Erythroblast (primary cell): ENCODE data around the gene FKBP2.

ENCODE experiments used
- DNase-seq, 2 experiments: peaks; one replicate each; lab custom pipeline; 2025; lab: John Stamatoyannopoulos, UW
- GATA1 ChIP-seq: IDR thresholded peaks from 2 replicates; pipeline ENCODE4 v1.6.1; 2011; ENCODE audit warnings: low read depth, mild to moderate bottlenecking, control low read depth, low read length, moderate library complexity
- POLR2A ChIP-seq: IDR thresholded peaks from 2 replicates; pipeline ENCODE4 v1.6.1; 2011; ENCODE audit warnings: mild to moderate bottlenecking, low read length

The FKBP2 gene

DNA sequence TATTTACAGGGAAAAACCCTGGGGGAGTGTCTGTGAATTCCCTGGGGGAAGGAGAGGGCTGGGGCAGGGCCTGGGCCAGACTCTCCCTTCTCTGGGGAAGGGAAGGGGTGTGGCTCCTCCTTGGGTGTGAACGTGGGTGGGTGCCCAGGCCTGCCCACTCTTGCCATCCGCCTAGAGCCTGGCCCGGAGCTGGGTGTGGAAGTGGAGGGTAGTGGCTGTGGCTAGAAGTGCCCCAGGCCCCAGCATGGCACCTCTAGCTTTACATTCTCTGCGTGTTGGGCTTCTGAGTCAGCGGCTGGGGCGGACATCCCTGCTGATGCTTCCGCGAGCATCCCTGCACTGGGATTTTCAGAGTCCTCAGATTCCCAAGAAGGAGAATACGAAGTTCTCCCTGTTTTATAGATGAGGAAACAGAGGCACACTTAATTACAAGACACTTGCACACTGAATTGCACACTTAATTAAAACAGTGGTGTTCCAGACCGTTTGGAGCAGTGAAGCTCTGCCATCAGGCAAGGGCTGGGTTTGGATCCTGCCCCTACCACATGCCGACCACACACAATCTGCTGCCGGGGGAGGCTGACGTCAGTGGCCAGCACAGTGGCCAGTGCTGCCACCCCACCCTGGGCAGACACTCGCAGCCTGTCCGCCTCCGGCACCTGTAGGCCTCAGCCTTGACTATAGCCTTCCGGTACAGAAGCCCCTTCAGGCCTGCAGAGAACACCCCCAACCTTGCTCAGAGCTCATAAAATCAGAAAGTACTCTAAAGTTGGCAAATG lies 35.9 kb downstream of the FKBP2 start:
- no peak for DNase-seq
- no peak for TF ChIP-seq GATA1
- TF ChIP-seq POLR2A = no peak

DNA sequence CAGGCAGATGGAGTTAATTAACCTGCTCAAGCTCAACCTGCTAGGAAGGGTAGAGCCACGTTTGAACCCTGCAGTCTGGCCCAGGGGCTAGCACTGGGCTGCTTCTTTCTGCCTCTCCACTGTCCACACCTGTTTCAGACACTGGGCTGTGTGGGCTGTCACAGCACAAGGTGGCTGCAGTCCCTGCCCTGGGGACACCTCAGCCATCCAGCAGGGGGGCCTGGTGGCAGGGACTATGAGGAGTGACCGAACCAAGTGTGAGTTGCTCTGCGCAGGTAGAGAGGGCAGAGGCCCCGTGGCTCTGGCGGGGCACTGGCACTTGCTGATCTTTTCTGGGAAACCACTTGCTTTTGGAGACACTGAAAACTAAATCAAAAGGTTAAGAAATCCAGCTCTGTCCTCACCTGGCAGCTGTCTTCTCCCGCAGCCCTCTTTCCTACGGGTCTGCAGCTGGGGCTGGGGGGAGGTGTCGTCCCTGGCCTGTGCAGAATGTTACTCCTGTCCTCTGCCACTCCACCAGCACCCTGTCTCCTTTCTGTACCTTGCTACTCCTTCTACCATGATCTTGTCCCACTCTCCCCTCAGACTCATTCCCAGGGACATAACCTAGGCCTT lies 37.8 kb downstream of the FKBP2 start:
- no peak for DNase-seq
- TF ChIP-seq GATA1 (no peak), POLR2A (no peak)

- DNase-seq = no peak
- TF ChIP-seq POLR2A = no peak
- no peak for TF ChIP-seq GATA1
Measured at GRCh38 chr11:64281957-64282770, 41.3 kb downstream of the FKBP2 start.

GRCh38 chr11:64283092-64283491 lies 42.2 kb downstream of the FKBP2 start:
- TF ChIP-seq POLR2A (no peak), GATA1 (no peak)
- DNase-seq = no peak

- peak; percentile 95 to 97 for DNase-seq
- TF ChIP-seq POLR2A = no peak
- TF ChIP-seq GATA1 = no peak
Measured at GRCh38 chr11:64284048-64284961, 43.4 kb downstream of the FKBP2 start, which contains the start of gene BAD. Gene BAD, minus strand, starts transcription at chr11:64284665. Its CDS starts 297 bp downstream, at chr11:64284368.

DNA sequence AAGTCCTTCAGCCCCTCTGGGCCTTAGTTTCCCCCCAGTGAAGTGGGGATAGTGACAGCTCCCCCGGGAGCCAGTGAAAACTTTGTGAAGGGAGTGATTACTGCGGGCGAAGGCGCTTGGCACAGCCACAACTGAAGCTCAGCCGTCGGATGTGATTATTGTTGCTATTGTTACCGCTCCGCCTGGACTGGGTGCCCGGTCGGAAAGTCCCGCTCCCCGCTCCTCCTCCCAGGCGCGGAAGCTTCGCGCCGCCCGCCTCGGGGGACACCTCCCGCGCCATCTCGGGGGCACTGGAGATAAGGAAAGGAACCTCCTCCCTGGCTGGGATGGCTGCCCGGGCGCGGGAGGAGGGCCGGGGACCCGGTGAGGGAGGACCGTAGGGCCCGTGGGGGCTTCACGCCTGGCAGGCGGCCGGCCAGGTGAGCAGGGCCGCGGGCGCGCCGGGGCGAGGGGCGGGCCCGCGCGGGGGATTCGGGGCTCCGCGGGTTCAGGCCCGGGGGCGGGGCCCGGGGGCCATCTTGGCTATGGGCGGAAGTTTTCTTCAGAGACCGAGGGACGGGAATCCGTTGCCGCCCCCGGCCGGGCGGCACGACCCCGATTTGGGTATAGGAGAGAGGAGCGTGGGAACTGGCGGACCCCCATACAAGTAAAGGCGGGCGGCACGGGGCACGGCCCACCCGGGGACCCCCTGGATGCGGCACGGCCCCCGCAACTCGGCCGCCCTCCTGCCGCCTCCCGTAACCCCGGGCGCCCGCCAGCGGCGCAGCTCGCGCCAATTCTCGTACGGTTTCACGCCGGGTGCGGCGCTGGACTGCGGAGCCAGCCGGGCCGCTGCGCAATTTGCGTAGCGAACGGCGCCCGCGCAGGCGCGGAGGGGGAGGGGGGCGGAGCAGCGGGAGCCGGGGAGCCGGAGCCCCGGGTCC lies 44.3 kb downstream of the FKBP2 start, which contains the start of gene GPR137:
Gene GPR137, plus strand, starts transcription at position 887 of the 923 bp plus-strand sequence. CDS start 677 bp downstream, outside the sequence.
- peak; percentile 62 for TF ChIP-seq POLR2A
- TF ChIP-seq GATA1 = peak; percentile 42
- peak; percentile 88 to 93 for DNase-seq

DNA sequence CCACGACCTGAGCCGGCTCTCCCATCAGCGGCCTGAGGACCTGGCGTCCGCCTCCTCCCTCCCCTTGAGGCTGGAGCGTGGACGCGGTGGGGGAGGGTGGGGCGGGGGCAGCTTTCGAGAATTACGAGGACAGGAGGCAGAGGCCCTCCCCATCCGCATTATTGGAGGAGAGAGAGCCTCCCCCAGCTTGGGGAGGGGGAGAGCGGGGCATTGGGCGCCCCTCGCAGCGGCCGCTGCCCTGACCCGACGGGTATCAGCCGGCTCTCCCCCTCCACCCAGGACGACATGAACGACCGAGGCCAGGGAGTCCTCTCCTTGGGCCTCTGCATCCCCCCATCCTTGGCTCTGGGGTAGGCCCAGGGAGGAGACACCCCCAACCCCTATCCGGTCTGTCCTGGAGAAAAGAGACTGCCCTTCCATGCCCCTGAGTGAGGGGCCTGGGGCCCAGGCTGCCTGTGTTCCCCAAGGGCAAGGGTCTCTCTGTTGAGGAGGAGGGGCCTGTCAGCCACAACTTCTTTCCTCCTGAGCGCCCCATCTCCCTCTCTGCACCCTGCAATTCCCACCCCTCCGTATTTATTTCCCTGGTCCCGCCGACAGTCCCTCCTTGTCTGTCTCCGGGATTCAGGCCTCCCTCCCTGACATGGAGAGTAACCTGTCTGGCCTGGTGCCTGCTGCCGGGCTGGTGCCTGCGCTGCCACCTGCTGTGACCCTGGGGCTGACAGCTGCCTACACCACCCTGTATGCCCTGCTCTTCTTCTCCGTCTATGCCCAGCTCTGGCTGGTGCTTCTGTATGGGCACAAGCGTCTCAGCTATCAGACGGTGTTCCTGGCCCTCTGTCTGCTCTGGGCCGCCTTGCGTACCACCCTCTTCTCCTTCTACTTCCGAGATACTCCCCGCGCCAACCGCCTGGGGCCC lies 45.2 kb downstream of the FKBP2 start:
- DNase-seq = peak in 1 of 2 experiments; percentile 46
- TF ChIP-seq GATA1 (no peak), POLR2A (no peak)

- no peak for DNase-seq
- TF ChIP-seq GATA1 (no peak), POLR2A (no peak)
Measured at GRCh38 chr11:64286801-64287159, 45.9 kb downstream of the FKBP2 start.

DNA sequence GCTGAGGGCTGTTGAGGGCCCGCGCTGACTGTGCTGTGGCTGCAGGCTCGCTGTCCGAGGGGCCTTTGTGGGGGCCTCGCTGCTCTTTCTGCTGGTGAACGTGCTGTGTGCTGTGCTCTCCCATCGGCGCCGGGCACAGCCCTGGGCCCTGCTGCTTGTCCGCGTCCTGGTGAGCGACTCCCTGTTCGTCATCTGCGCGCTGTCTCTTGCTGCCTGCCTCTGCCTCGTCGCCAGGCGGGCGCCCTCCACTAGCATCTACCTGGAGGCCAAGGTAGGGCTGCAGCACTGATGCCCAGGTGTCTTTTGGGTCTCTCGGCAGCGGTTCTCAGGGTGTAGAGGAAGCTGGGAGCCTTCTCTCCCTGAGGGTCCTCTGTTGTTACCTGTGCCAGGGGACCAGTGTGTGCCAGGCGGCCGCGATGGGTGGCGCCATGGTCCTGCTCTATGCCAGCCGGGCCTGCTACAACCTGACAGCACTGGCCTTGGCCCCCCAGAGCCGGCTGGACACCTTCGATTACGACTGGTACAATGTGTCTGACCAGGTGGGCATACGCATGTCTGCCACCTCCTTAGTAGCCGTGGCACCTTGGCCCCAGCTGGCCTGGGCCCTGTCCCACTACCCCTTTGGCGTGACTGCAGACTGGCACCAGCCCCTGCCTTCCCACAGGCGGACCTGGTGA lies 46.9 kb downstream of the FKBP2 start:
- DNase-seq = no peak
- TF ChIP-seq GATA1 (no peak), POLR2A (no peak)

DNA sequence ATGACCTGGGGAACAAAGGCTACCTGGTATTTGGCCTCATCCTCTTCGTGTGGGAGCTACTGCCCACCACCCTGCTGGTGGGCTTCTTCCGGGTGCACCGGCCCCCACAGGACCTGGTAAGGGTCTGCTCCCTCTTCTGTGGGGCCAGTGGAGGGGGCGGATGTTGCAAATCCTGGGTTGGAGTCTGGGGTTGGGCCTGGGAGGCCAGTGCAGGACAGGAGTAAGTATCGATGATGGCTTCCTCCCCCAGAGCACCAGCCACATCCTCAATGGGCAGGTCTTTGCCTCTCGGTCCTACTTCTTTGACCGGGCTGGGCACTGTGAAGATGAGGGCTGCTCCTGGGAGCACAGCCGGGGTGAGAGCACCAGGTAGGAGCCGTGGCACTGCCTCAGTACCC lies 47.5 kb downstream of the FKBP2 start:
- TF ChIP-seq POLR2A = no peak
- DNase-seq = no peak
